CD4-positive, alpha-beta T cell treated with Interleukin-12 subunit alpha and Interleukin-12 subunit beta, for 1 hour (primary cell): ENCODE results near the gene EFNA3.

Experiments used
- DNase-seq: peaks from one replicate; pipeline ENCODE4 v3.0.0-alpha.2; 2020

The EFNA3 gene

GRCh38 chr1:155049651-155050559 is 28.7 kb upstream of the EFNA3 start:
- DNase-seq = no peak

- DNase-seq = peak; percentile 86
Observed at GRCh38 chr1:155050560-155051341, 27.9 kb upstream of the EFNA3 start, which contains the start of gene ADAM15. Gene ADAM15, plus strand, starts transcription at chr1:155051316. Its CDS starts 71 bp downstream, at chr1:155051387.

GRCh38 chr1:155051342-155051776 is 27.3 kb upstream of the EFNA3 start:
- DNase-seq = no peak

- peak; percentile 56 for DNase-seq
Observed at GRCh38 chr1:155051777-155052398, 26.7 kb upstream of the EFNA3 start.

GRCh38 chr1:155052439-155053395 is 25.9 kb upstream of the EFNA3 start:
- no peak for DNase-seq

GRCh38 chr1:155053531-155054105 is 25.0 kb upstream of the EFNA3 start:
- DNase-seq = no peak

- no peak for DNase-seq
Observed at GRCh38 chr1:155057104-155057503, 21.5 kb upstream of the EFNA3 start.

- no peak for DNase-seq
Observed at GRCh38 chr1:155057788-155058211, 20.8 kb upstream of the EFNA3 start.

GRCh38 chr1:155060736-155061135 is 17.9 kb upstream of the EFNA3 start:
- no peak for DNase-seq

- DNase-seq = peak; percentile 96
Observed at GRCh38 chr1:155061381-155062150, 17.1 kb upstream of the EFNA3 start.

GRCh38 chr1:155062151-155062686 is 16.4 kb upstream of the EFNA3 start:
- DNase-seq = no peak

GRCh38 chr1:155062702-155063411 is 15.8 kb upstream of the EFNA3 start:
- peak; percentile 79 for DNase-seq

GRCh38 chr1:155063550-155064110 is 15.0 kb upstream of the EFNA3 start, which contains the start of gene EFNA4:
Gene EFNA4, plus strand, starts transcription at chr1:155063740. Its CDS starts 84 bp downstream, at chr1:155063824.
- peak; percentile 89 for DNase-seq

- DNase-seq = peak; percentile 47
Observed at GRCh38 chr1:155064111-155064831, 14.4 kb upstream of the EFNA3 start.

GRCh38 chr1:155064832-155065429 is 13.7 kb upstream of the EFNA3 start:
- no peak for DNase-seq

GRCh38 chr1:155066777-155067176 is 11.9 kb upstream of the EFNA3 start:
- no peak for DNase-seq

- no peak for DNase-seq
Observed at GRCh38 chr1:155068599-155068998, 10.0 kb upstream of the EFNA3 start.

- no peak for DNase-seq
Observed at GRCh38 chr1:155069551-155070157, 9.0 kb upstream of the EFNA3 start.
